ENCODE results near the gene GLO1. TPM values are rescaled to one million over a fixed set of nuclear protein-coding genes. Genes with fewer than 3 reads are reported as not detected.
A peak's percentile ranks its signal among the peaks of the same experiment; 100 is the strongest.

The GLO1 gene
- polyA plus RNA-seq, 1 of the 3 experiments (the other 2 are of a cell fraction): 47.1 TPM

GRCh38 chr6:38644951-38645350 is 58.0 kb downstream of the GLO1 start:
- Histone ChIP-seq H3K79me2 (ENCODE audit: insufficient read depth) (peaks cover 10% of the 10 kb centered on the region; the same call in 1 of the 2 replicates), H2AFZ (ENCODE audit: low read depth) (no peak overlapping the region), H3K9me3 (no peaks in the 10 kb centered on the region), H3K4me3 (ENCODE audit: low read depth in 2 of 2, low read length in 1 of 2) (no peak overlapping the region), H3K9ac (no peak overlapping the region), H3K36me3 (replicated peaks in 1 of 2; ENCODE audit: control insufficient read depth in 1 of 2, insufficient read depth in 2 of 2, low read length in 1 of 2) (no peaks in the 10 kb centered on the region), H3K27me3 (ENCODE audit: insufficient read depth) (no peaks in the 10 kb centered on the region), H3K4me2 (no peak overlapping the region), H3K27ac (ENCODE audit: low read depth in 2 of 2, low read length in 1 of 2) (no peak overlapping the region), H3K4me1 (ENCODE audit: control insufficient read depth in 1 of 2, insufficient read depth in 2 of 2, low read depth in 1 of 2, low read length in 1 of 2) (peaks cover 0 to 6% of the 10 kb centered on the region in 2 experiments; a peak in 2 of 4 replicates), H3F3A (replicated peaks; ENCODE audit: insufficient read depth) (no peaks in the 10 kb centered on the region), H3K9me2 (no peaks in the 10 kb centered on the region), H4K20me1 (ENCODE audit: insufficient read depth) (no peaks in the 10 kb centered on the region)
- 91% methylated on average over 1 of the region's 1 CpG for WGBS (ENCODE audit: low lambda C conversion rate)
- POLR2A ChIA-PET: no interaction called here
- no peak for DNase-seq
- TF ChIP-seq POLR2AphosphoS5 (IDR thresholded peaks at IDR 0.05; ENCODE audit: low read depth, low read length) (no peak), TEAD4 (IDR thresholded peaks at IDR 0.05; ENCODE audit: borderline replicate concordance, insufficient read depth) (no peak)
- CTCF ChIA-PET: no interaction called here

- 10% methylated on average over 32 of the region's 32 CpGs for WGBS (ENCODE audit: low lambda C conversion rate)
- Histone ChIP-seq H3K27ac (ENCODE audit: low read depth in 2 of 2, low read length in 1 of 2) (peak overlapping the region; percentile 87 to 94), H3K9ac (peak overlapping the region; percentile 89), H3K4me3 (ENCODE audit: low read depth in 2 of 2, low read length in 1 of 2) (peak overlapping the region; percentile 78 to 98), H3K9me3 (no peaks in the 10 kb centered on the region), H3K4me2 (peak overlapping the region; percentile 80), H3K36me3 (replicated peaks in 1 of 2; ENCODE audit: control insufficient read depth in 1 of 2, insufficient read depth in 2 of 2, low read length in 1 of 2) (no peaks in the 10 kb centered on the region), H4K20me1 (ENCODE audit: insufficient read depth) (no peaks in the 10 kb centered on the region), H3K9me2 (no peaks in the 10 kb centered on the region), H3F3A (replicated peaks; ENCODE audit: insufficient read depth) (no peaks in the 10 kb centered on the region), H3K4me1 (ENCODE audit: control insufficient read depth in 1 of 2, insufficient read depth in 2 of 2, low read depth in 1 of 2, low read length in 1 of 2) (peaks cover 0 to 9% of the 10 kb centered on the region in 2 experiments; a peak in 2 of 4 replicates), H2AFZ (ENCODE audit: low read depth) (peak overlapping the region; percentile 97), H3K79me2 (ENCODE audit: insufficient read depth) (peaks cover 28% of the 10 kb centered on the region), H3K27me3 (ENCODE audit: insufficient read depth) (no peaks in the 10 kb centered on the region)
- DNase-seq: no peak
- CTCF ChIA-PET: interaction anchor here (0.6 to 1.2 kb wide), 2 partner anchors 10 to 331 kb away, joined by 3 to 4 read pairs; no protein-coding TSS in a partner anchor
- TF ChIP-seq RCOR1 (IDR thresholded peaks at IDR 0.05; ENCODE audit: low read length): peak; percentile 17; the same call in 1 of the 2 replicates
- TF ChIP-seq MAX (IDR thresholded peaks at IDR 0.05; ENCODE audit: low read depth): no peak; the same call in 1 of the 2 replicates
- POLR2A ChIA-PET: no interaction called here
These were observed 62.6 kb downstream of the GLO1 start for GRCh38 chr6:38640216-38640909.

GRCh38 chr6:38639498-38640215 is 63.3 kb downstream of the GLO1 start, which contains the start of gene BTBD9:
Gene BTBD9 (minus strand): TSS chr6:38639929.
- no peaks in the 10 kb centered on the region for H4K20me1 ChIP-seq (ENCODE audit: insufficient read depth)
- peaks cover 3% of the 10 kb centered on the region for H3F3A ChIP-seq (replicated peaks; ENCODE audit: insufficient read depth)
- H3K9ac ChIP-seq: peak within 1 kb of the TSS; percentile 89
- no peaks in the 10 kb centered on the region for H3K9me3 ChIP-seq
- H3K79me2 ChIP-seq (ENCODE audit: insufficient read depth): peaks cover 28% of the 10 kb centered on the region
- no peaks in the 10 kb centered on the region for H3K9me2 ChIP-seq
- H3K4me2 ChIP-seq: peak within 1 kb of the TSS; percentile 80
- TF ChIP-seq CHD2 (IDR thresholded peaks at IDR 0.05; ENCODE audit: low read length, partially characterized antibody) (peak; percentile 19), MAX (IDR thresholded peaks at IDR 0.05; ENCODE audit: low read depth) (peak; percentile 21; the same call in 1 of the 2 replicates), ELF1 (IDR thresholded peaks at IDR 0.05) (peak; percentile 63; the same call in 1 of the 2 replicates), TAF1 (IDR thresholded peaks at IDR 0.05; ENCODE audit: borderline replicate concordance, low read depth, low read length) (peak; percentile 37; the same call in 1 of the 2 replicates), NRF1 (IDR thresholded peaks at IDR 0.05; ENCODE audit: low read depth, low read length) (peak; percentile 67), MEF2A (IDR thresholded peaks at IDR 0.05; ENCODE audit: borderline replicate concordance, low read depth) (no peak), FOSL2 (IDR thresholded peaks at IDR 0.05; ENCODE audit: borderline replicate concordance, low read depth) (no peak), GABPA (IDR thresholded peaks at IDR 0.05; ENCODE audit: low read depth) (0 out of 2 replicates have a peak, but pooled peaks have one; percentile 34), POLR2AphosphoS5 (IDR thresholded peaks at IDR 0.05; ENCODE audit: low read depth, low read length) (peak; percentile 61)
- no peaks in the 10 kb centered on the region for H3K36me3 ChIP-seq (replicated peaks in 1 of 2; ENCODE audit: control insufficient read depth in 1 of 2, insufficient read depth in 2 of 2, low read length in 1 of 2)
- ChIA-PET POLR2A (no interaction called here), CTCF (interaction anchor here (1.2 kb wide), 1 partner anchor 11 kb away, joined by 3 read pairs; no protein-coding TSS in a partner anchor)
- H3K27me3 ChIP-seq (ENCODE audit: insufficient read depth): no peaks in the 10 kb centered on the region
- H2AFZ ChIP-seq (ENCODE audit: low read depth): peak within 1 kb of the TSS; percentile 97
- H3K4me3 ChIP-seq (ENCODE audit: low read depth in 2 of 2, low read length in 1 of 2): peak within 1 kb of the TSS; percentile 78 to 98
- H3K4me1 ChIP-seq (ENCODE audit: control insufficient read depth in 1 of 2, insufficient read depth in 2 of 2, low read depth in 1 of 2, low read length in 1 of 2): peaks cover 0 to 9% of the 10 kb centered on the region in 2 experiments; a peak in 2 of 4 replicates
- peak; percentile 91 for DNase-seq
- WGBS (ENCODE audit: low lambda C conversion rate): 0% methylated on average over 7 of the region's 82 CpGs
- H3K27ac ChIP-seq (ENCODE audit: low read depth in 2 of 2, low read length in 1 of 2): peak within 1 kb of the TSS; percentile 87 to 94
